SK-N-SH treated with all-trans-retinoic acid at 6 μM for 48 hours (cell line): Measurements from ENCODE around the gene DHDH.
"Not testable (repeated sequence)": the region's sequence is repeated elsewhere in the genome, so short reads cannot be mapped to it uniquely, and the experiment has no call there.

Experiments used
- ATAC-seq: fragments of 200-7000 bp; cut with Tn5 transposase; 3 replicates; pipeline ENCODE4 v1.9.1; 2020; ENCODE audit warnings: mild to moderate bottlenecking, moderate library complexity
- ARNTL ChIP-seq: fragments of 450-650 bp; formaldehyde crosslinking; IDR thresholded peaks from 2 replicates; pipeline ENCODE4 v1.5.0; 2020; ENCODE audit warnings: low read depth, mild to moderate bottlenecking, moderate library complexity, borderline replicate concordance
- CSDC2 ChIP-seq: fragments of 250-450 bp; sonication (Bioruptor Pico); IDR thresholded peaks from 2 replicates; pipeline ENCODE4 v1.5.0; 2020; ENCODE audit warnings: mild to moderate bottlenecking, moderate library complexity
- ESRRG ChIP-seq: fragments of 250-450 bp; sonication (Bioruptor Pico); IDR thresholded peaks from 2 replicates; pipeline ENCODE4 v1.6.1; 2021; ENCODE audit warnings: mild to moderate bottlenecking
- GLIS3 ChIP-seq: fragments of 250-450 bp; sonication (Bioruptor Pico); IDR thresholded peaks from 2 replicates; pipeline ENCODE4 v1.5.0; 2020; ENCODE audit warnings: mild to moderate bottlenecking, moderate library complexity
- ISL1 ChIP-seq: fragments of 250-450 bp; sonication (Bioruptor Pico); IDR thresholded peaks from 2 replicates; pipeline ENCODE4 v2.1.2; 2022; ENCODE audit warnings: mild to moderate bottlenecking, moderate library complexity
- PATZ1 ChIP-seq: fragments of 250-450 bp; sonication (Bioruptor Pico); IDR thresholded peaks from 2 replicates; pipeline ENCODE4 v1.8.0; 2020; ENCODE audit warnings: mild to moderate bottlenecking, moderate library complexity, borderline replicate concordance
- POU6F1 ChIP-seq: fragments of 250-450 bp; sonication (Bioruptor Pico); IDR thresholded peaks from 2 replicates; pipeline ENCODE4 v1.8.0; 2021; ENCODE audit warnings: low read depth, mild to moderate bottlenecking, moderate library complexity, borderline replicate concordance
- PPARA ChIP-seq: fragments of 250-450 bp; sonication (Bioruptor Pico); IDR thresholded peaks from 2 replicates; pipeline ENCODE4 v1.5.0; 2020; ENCODE audit warnings: mild to moderate bottlenecking, borderline replicate concordance
- RARB ChIP-seq: fragments of 250-450 bp; sonication (Bioruptor Pico); IDR thresholded peaks from 2 replicates; pipeline ENCODE4 v1.8.0; 2021; ENCODE audit warnings: mild to moderate bottlenecking, moderate library complexity
- SNAI2 ChIP-seq: fragments of 250-450 bp; sonication (Bioruptor Pico); IDR thresholded peaks from 2 replicates; pipeline ENCODE4 v1.5.0; 2020; ENCODE audit warnings: mild to moderate bottlenecking, moderate library complexity
- TOX ChIP-seq: fragments of 250-450 bp; sonication (Bioruptor Pico); IDR thresholded peaks from 2 replicates; pipeline ENCODE4 v1.8.0; 2021; ENCODE audit warnings: mild to moderate bottlenecking, moderate library complexity, borderline replicate concordance
- TSHZ2 ChIP-seq: fragments of 250-450 bp; sonication (Bioruptor Pico); IDR thresholded peaks from 2 replicates; pipeline ENCODE4 v1.5.0; 2020; ENCODE audit warnings: mild to moderate bottlenecking, moderate library complexity
- ZC3H10 ChIP-seq: fragments of 250-450 bp; sonication (Bioruptor Pico); IDR thresholded peaks from 2 replicates; pipeline ENCODE4 v1.5.1; 2021; ENCODE audit warnings: mild to moderate bottlenecking, moderate library complexity
- ZFP3 ChIP-seq: fragments of 250-450 bp; sonication (Bioruptor Pico); IDR thresholded peaks from 2 replicates; pipeline ENCODE4 v1.5.0; 2020; ENCODE audit warnings: mild to moderate bottlenecking, moderate library complexity
- ZFP30 ChIP-seq: fragments of 450-650 bp; formaldehyde crosslinking; IDR thresholded peaks from 2 replicates; pipeline ENCODE4 v1.5.0; 2022; ENCODE audit warnings: mild to moderate bottlenecking, moderate library complexity
- ZNF70 ChIP-seq: fragments of 450-650 bp; formaldehyde crosslinking; IDR thresholded peaks from 2 replicates; pipeline ENCODE4 v1.5.0; 2020; ENCODE audit warnings: mild to moderate bottlenecking, moderate library complexity
- ZNF8 ChIP-seq: fragments of 450-650 bp; formaldehyde crosslinking; IDR thresholded peaks from 2 replicates; pipeline ENCODE4 v1.5.0; 2020; ENCODE audit warnings: mild to moderate bottlenecking, moderate library complexity
- TF ChIP-seq, protein P1 (sequence below): fragments of 250-450 bp; sonication (Bioruptor Pico); IDR thresholded peaks from 2 replicates; pipeline ENCODE4 v1.5.1; 2021; ENCODE audit warnings: mild to moderate bottlenecking, moderate library complexity
- TF ChIP-seq, protein P2 (sequence below): fragments of 250-450 bp; sonication (Bioruptor Pico); IDR thresholded peaks from 2 replicates; pipeline ENCODE4 v1.5.1; 2020; ENCODE audit warnings: low read depth, mild to moderate bottlenecking, moderate library complexity

The DHDH gene

DNA sequence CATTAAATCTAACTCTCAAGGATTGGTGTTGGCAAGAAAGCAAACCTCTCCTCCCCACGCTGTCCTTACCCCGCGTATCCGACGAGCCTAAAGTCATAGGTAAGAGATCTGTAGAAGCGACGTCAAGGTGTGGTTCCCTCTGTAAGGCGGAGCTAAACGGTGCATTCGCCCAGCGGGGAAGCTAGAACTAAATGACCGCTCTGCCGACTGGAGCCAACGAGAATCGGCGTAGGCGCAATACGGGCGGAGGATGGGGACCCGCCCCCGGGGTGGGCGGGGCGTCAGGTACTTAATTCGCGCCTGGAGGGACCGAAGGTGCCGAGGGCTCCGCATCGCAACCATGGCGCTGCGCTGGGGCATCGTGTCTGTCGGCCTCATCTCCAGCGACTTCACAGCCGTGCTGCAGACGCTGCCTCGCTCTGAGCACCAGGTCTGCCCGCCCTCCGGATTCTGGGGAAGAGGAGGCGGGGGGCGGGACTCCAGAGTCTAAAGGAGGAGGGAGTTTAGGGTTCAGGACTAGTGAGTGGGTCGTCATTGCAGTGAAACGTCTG lies at the start of gene DHDH:
Gene DHDH, plus strand, starts transcription at position 318 of the 551 bp plus-strand sequence. Its CDS starts 23 bp downstream, at position 341.
- TF ChIP-seq PPARA (no peak), POU6F1 (CRISPR knock-in tag) (no peak), ZNF70 (CRISPR knock-in tag) (no peak), GLIS3 (CRISPR knock-in tag) (no peak), TSHZ2 (CRISPR knock-in tag) (no peak), SNAI2 (CRISPR knock-in tag) (no peak), CSDC2 (no peak), ZC3H10 (CRISPR knock-in tag) (no peak), ZFP3 (CRISPR knock-in tag) (no peak)
- TF ChIP-seq, protein P1, sequence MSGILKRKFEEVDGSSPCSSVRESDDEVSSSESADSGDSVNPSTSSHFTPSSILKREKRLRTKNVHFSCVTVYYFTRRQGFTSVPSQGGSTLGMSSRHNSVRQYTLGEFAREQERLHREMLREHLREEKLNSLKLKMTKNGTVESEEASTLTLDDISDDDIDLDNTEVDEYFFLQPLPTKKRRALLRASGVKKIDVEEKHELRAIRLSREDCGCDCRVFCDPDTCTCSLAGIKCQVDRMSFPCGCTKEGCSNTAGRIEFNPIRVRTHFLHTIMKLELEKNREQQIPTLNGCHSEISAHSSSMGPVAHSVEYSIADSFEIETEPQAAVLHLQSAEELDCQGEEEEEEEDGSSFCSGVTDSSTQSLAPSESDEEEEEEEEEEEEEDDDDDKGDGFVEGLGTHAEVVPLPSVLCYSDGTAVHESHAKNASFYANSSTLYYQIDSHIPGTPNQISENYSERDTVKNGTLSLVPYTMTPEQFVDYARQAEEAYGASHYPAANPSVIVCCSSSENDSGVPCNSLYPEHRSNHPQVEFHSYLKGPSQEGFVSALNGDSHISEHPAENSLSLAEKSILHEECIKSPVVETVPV = no peak
- TF ChIP-seq, protein P2, sequence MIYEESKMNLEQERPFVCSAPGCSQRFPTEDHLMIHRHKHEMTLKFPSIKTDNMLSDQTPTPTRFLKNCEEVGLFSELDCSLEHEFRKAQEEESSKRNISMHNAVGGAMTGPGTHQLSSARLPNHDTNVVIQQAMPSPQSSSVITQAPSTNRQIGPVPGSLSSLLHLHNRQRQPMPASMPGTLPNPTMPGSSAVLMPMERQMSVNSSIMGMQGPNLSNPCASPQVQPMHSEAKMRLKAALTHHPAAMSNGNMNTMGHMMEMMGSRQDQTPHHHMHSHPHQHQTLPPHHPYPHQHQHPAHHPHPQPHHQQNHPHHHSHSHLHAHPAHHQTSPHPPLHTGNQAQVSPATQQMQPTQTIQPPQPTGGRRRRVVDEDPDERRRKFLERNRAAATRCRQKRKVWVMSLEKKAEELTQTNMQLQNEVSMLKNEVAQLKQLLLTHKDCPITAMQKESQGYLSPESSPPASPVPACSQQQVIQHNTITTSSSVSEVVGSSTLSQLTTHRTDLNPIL (CRISPR knock-in tag) = no peak
- ATAC-seq = peak; percentile 98

- TF ChIP-seq ZC3H10 (CRISPR knock-in tag) (no peak), ZFP30 (no peak), ARNTL (CRISPR knock-in tag) (no peak), ZNF8 (no peak)
- TF ChIP-seq, all 23 proteins: peak for 0
- ATAC-seq = no peak
These were observed 49.8 kb upstream of the DHDH start for GRCh38 chr19:48883726-48884125.

DNA sequence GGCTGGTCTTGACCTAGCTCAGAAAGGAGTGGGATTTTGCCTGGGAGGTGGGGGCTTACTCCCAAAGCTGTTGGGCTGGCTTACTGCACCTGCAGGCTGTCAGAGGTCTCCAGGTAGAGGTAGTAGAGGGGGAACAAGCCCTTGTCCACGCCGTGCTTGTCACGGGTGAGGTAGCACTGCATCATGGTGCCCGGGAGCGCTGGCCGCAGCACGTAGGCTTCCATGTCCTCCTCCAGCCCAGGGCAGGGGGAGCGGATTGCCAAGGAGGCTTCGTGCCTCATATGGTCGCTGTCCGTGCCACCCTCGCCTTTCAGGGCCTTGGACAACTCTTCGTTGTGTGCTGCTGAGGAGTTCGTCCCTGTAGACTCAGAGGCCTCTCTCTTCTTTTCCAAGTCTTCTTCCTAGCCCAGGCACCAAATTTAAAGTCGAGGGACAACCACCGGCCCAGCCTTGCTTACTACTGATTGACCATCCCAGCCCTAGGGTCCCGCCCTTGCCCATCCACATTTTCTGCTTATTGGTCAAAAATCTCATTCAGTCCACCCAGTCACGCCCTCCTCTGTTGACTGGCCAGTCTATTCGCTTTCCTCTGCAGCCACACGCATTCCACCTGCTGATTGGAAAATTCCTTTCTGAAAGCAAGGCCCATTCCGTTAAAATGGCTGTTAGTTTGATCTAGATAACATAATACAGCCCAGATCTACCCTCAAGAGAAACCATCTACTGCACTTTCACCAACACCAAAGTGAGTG lies 45.5 kb upstream of the DHDH start:
- ATAC-seq = no peak; the same call in 2 of the 3 replicates
- no peak for TF ChIP-seq ARNTL (CRISPR knock-in tag)
- no peak for TF ChIP-seq PPARA

DNA sequence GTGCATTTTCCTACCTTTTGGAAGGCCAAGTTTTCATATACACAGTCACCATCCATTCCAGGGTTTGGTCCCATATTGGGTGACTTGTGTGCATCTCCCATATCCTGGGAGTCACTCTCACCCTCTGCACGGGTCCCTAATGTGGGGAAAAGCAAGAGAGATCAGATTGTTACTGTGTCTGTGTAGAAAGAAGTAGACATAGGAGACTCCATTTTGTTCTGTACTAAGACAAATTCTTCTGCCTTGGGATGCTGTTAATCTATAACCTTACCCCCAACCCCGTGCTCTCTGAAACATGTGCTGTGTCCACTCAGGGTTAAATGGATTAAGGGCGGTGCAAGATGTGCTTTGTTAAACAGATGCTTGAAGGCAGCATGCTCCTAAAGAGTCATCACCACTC lies 44.0 kb upstream of the DHDH start:
- ATAC-seq = not testable (repeated sequence)

- TF ChIP-seq ZC3H10 (CRISPR knock-in tag) (no peak), RARB (CRISPR knock-in tag) (no peak)
- no peak for ATAC-seq
These were observed 42.9 kb upstream of the DHDH start for GRCh38 chr19:48890551-48890950.

DNA sequence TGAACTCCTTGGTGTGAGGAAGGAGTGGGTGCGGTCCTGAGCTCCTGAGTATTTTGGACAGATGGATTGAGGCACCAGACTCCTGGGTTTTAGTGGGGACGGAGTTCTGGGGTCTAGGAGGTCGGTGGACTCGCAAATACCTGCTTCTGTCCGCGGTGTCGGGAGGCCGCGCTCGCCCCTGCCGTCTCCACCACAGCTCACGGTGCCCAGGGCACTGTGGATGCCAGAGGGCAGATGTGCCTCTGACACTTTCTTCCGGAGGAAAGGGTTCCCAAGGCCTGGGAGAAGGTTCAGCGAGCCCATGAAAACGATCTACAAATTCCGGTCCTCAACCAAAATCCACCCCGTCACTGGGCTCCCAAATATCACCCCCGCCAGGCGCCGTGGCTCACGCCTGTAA lies 38.3 kb upstream of the DHDH start:
- TF ChIP-seq PPARA = no peak
- TF ChIP-seq ZC3H10 (CRISPR knock-in tag) = no peak
- TF ChIP-seq PATZ1 = no peak
- no peak for TF ChIP-seq ZNF70 (CRISPR knock-in tag)
- no peak for TF ChIP-seq TOX (CRISPR knock-in tag)
- no peak for TF ChIP-seq ISL1
- TF ChIP-seq GLIS3 (CRISPR knock-in tag) = no peak
- TF ChIP-seq ESRRG (CRISPR knock-in tag) = no peak
- no peak for TF ChIP-seq POU6F1 (CRISPR knock-in tag)
- TF ChIP-seq, all 23 proteins: peak for 0
- no peak for ATAC-seq
